ENCODE measurements around the gene NEDD4L. TPM values are rescaled to one million over a fixed set of nuclear protein-coding genes. Genes with fewer than 3 reads are reported as not detected.

NEDD4L gene
- total and polyA plus RNA-seq, 10 of the 15 experiments (the other 5 are each of a cell fraction or from before 2014, with no cell fraction given), result 7.4 to 24.0 (median 17.7) TPM

DNA sequence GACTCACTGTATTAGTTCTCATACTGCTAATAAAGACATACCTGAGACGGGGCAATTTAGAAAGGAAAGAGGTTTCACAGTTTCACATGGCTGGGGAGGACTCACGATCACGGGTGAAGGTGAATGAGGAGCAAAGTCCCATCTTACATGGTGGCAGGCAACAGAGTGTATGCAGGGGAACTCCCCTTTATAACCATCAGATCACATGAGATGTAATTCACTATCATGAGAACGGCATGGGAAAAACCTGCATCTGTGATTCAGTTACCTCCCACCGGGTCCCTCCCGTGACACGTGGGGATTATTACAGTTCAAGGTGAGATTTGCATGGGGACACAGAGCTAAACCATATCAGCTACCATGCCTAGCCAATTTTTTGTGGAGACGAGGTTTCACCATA is 168.2 kb downstream of the NEDD4L start (continued):
- TF ChIP-seq, protein P1, sequence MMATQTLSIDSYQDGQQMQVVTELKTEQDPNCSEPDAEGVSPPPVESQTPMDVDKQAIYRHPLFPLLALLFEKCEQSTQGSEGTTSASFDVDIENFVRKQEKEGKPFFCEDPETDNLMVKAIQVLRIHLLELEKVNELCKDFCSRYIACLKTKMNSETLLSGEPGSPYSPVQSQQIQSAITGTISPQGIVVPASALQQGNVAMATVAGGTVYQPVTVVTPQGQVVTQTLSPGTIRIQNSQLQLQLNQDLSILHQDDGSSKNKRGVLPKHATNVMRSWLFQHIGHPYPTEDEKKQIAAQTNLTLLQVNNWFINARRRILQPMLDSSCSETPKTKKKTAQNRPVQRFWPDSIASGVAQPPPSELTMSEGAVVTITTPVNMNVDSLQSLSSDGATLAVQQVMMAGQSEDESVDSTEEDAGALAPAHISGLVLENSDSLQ (IDR thresholded peaks at IDR 0.05), result 0 out of 2 replicates have a peak, but pooled peaks have one; percentile 4
- TF ChIP-seq STAT1 (conservative IDR thresholded peaks at IDR 0.05) (no peak), POU2F2 (IDR thresholded peaks at IDR 0.05; ENCODE audit: borderline replicate concordance, low read depth, low read length) (no peak; the same call in 2 of the 3 replicates), POLR2A (IDR thresholded peaks at IDR 0.05; ENCODE audit: low read depth, low read length) (no peak), GATAD2B (conservative IDR thresholded peaks at IDR 0.05; ENCODE audit: low read depth) (peak; percentile 84; the same call in 1 of the 2 replicates), RELA (IDR thresholded peaks at IDR 0.05; ENCODE audit: borderline replicate concordance, partially characterized antibody) (peak; percentile 61), RBBP5 (conservative IDR thresholded peaks at IDR 0.05) (no peak), PML (IDR thresholded peaks at IDR 0.05; ENCODE audit: low read length) (no peak), ATF7 (IDR thresholded peaks at IDR 0.05; ENCODE audit: low read depth) (peak; percentile 73), KDM1A (IDR thresholded peaks at IDR 0.05; ENCODE audit: borderline replicate concordance) (no peak), JUND (IDR thresholded peaks at IDR 0.05; ENCODE audit: low read depth, low read length) (no peak), ZSCAN29 (IDR thresholded peaks at IDR 0.05) (no peak), FOXM1 (IDR thresholded peaks at IDR 0.05; ENCODE audit: low read depth, low read length) (no peak)
- TF ChIP-seq, protein P2, sequence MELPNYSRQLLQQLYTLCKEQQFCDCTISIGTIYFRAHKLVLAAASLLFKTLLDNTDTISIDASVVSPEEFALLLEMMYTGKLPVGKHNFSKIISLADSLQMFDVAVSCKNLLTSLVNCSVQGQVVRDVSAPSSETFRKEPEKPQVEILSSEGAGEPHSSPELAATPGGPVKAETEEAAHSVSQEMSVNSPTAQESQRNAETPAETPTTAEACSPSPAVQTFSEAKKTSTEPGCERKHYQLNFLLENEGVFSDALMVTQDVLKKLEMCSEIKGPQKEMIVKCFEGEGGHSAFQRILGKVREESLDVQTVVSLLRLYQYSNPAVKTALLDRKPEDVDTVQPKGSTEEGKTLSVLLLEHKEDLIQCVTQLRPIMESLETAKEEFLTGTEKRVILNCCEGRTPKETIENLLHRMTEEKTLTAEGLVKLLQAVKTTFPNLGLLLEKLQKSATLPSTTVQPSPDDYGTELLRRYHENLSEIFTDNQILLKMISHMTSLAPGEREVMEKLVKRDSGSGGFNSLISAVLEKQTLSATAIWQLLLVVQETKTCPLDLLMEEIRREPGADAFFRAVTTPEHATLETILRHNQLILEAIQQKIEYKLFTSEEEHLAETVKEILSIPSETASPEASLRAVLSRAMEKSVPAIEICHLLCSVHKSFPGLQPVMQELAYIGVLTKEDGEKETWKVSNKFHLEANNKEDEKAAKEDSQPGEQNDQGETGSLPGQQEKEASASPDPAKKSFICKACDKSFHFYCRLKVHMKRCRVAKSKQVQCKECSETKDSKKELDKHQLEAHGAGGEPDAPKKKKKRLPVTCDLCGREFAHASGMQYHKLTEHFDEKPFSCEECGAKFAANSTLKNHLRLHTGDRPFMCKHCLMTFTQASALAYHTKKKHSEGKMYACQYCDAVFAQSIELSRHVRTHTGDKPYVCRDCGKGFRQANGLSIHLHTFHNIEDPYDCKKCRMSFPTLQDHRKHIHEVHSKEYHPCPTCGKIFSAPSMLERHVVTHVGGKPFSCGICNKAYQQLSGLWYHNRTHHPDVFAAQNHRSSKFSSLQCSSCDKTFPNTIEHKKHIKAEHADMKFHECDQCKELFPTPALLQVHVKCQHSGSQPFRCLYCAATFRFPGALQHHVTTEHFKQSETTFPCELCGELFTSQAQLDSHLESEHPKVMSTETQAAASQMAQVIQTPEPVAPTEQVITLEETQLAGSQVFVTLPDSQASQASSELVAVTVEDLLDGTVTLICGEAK (IDR thresholded peaks at IDR 0.05; ENCODE audit: borderline replicate concordance), result peak; percentile 44; the same call in 1 of the 2 replicates
- TF ChIP-seq, protein P3, sequence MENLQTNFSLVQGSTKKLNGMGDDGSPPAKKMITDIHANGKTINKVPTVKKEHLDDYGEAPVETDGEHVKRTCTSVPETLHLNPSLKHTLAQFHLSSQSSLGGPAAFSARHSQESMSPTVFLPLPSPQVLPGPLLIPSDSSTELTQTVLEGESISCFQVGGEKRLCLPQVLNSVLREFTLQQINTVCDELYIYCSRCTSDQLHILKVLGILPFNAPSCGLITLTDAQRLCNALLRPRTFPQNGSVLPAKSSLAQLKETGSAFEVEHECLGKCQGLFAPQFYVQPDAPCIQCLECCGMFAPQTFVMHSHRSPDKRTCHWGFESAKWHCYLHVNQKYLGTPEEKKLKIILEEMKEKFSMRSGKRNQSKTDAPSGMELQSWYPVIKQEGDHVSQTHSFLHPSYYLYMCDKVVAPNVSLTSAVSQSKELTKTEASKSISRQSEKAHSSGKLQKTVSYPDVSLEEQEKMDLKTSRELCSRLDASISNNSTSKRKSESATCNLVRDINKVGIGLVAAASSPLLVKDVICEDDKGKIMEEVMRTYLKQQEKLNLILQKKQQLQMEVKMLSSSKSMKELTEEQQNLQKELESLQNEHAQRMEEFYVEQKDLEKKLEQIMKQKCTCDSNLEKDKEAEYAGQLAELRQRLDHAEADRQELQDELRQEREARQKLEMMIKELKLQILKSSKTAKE (IDR thresholded peaks at IDR 0.05; ENCODE audit: low read depth, poor library complexity, severe bottlenecking), result peak; percentile 58
- TF ChIP-seq, protein P4, sequence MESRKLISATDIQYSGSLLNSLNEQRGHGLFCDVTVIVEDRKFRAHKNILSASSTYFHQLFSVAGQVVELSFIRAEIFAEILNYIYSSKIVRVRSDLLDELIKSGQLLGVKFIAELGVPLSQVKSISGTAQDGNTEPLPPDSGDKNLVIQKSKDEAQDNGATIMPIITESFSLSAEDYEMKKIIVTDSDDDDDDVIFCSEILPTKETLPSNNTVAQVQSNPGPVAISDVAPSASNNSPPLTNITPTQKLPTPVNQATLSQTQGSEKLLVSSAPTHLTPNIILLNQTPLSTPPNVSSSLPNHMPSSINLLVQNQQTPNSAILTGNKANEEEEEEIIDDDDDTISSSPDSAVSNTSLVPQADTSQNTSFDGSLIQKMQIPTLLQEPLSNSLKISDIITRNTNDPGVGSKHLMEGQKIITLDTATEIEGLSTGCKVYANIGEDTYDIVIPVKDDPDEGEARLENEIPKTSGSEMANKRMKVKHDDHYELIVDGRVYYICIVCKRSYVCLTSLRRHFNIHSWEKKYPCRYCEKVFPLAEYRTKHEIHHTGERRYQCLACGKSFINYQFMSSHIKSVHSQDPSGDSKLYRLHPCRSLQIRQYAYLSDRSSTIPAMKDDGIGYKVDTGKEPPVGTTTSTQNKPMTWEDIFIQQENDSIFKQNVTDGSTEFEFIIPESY (IDR thresholded peaks at IDR 0.05), result no peak
- TF ChIP-seq, protein P5, sequence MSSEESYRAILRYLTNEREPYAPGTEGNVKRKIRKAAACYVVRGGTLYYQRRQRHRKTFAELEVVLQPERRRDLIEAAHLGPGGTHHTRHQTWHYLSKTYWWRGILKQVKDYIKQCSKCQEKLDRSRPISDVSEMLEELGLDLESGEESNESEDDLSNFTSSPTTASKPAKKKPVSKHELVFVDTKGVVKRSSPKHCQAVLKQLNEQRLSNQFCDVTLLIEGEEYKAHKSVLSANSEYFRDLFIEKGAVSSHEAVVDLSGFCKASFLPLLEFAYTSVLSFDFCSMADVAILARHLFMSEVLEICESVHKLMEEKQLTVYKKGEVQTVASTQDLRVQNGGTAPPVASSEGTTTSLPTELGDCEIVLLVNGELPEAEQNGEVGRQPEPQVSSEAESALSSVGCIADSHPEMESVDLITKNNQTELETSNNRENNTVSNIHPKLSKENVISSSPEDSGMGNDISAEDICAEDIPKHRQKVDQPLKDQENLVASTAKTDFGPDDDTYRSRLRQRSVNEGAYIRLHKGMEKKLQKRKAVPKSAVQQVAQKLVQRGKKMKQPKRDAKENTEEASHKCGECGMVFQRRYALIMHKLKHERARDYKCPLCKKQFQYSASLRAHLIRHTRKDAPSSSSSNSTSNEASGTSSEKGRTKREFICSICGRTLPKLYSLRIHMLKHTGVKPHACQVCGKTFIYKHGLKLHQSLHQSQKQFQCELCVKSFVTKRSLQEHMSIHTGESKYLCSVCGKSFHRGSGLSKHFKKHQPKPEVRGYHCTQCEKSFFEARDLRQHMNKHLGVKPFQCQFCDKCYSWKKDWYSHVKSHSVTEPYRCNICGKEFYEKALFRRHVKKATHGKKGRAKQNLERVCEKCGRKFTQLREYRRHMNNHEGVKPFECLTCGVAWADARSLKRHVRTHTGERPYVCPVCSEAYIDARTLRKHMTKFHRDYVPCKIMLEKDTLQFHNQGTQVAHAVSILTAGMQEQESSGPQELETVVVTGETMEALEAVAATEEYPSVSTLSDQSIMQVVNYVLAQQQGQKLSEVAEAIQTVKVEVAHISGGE (CRISPR knock-in tag; IDR thresholded peaks at IDR 0.05), result no peak
